Gastroesophageal sphincter (tissue), 3 donors: ENCODE data around the gene ST3GAL5.

Source experiments
- POLR2A ChIP-seq, 2 donors: fragments of 450-650 bp; IDR thresholded peaks; one replicate each; pipeline ENCODE4 v1.6.1; 2017; ENCODE audit warnings: antibody characterized with exemption in 2 of 2, mild to moderate bottlenecking in 2 of 2, moderate library complexity in 1 of 2
- TF ChIP-seq, protein P1 (sequence below), 4 experiments: fragments of 200-600 bp in 2 of 4; fragments of 450-650 bp in 2 of 4; sonication (generic) in 1 of 4; IDR thresholded peaks; one replicate each; pipeline ENCODE4 v1.5.1; 2017 to 2019; ENCODE audit warnings: antibody characterized with exemption in 4 of 4, mild to moderate bottlenecking in 2 of 4, moderate library complexity in 2 of 4

DNA sequence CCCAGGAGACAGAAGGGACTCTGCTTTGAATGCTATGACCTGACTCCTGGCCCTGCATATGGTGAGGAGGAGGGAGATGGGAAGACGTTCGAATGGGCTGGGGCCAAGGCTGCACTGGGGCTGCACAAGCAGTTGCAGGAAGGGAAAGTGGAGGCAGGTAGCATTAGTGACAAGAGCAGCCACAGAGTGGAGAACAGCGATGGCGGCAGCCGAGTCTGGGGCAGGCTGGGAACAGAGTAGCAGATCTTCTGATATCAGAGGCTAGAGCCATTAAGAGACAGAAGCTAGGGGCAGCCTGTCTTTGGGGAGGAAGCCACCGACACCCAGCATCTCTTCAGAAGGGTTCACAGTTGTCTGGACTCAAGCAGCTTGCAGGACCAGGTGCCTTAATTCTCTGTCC lies 50.1 kb downstream of the ST3GAL5 start:
- TF ChIP-seq, protein P1, sequence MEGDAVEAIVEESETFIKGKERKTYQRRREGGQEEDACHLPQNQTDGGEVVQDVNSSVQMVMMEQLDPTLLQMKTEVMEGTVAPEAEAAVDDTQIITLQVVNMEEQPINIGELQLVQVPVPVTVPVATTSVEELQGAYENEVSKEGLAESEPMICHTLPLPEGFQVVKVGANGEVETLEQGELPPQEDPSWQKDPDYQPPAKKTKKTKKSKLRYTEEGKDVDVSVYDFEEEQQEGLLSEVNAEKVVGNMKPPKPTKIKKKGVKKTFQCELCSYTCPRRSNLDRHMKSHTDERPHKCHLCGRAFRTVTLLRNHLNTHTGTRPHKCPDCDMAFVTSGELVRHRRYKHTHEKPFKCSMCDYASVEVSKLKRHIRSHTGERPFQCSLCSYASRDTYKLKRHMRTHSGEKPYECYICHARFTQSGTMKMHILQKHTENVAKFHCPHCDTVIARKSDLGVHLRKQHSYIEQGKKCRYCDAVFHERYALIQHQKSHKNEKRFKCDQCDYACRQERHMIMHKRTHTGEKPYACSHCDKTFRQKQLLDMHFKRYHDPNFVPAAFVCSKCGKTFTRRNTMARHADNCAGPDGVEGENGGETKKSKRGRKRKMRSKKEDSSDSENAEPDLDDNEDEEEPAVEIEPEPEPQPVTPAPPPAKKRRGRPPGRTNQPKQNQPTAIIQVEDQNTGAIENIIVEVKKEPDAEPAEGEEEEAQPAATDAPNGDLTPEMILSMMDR (IDR thresholded peaks at IDR 0.05): no peak
- TF ChIP-seq POLR2A (IDR thresholded peaks at IDR 0.05): no peak
